Upper lobe of left lung (tissue), 4 donors: ENCODE results near the gene CST7.

Experiments used
- POLR2A ChIP-seq, 4 donors: fragments of 450-650 bp; IDR thresholded peaks; one replicate each; pipeline ENCODE4 v1.5.1; 2016 to 2017; ENCODE audit warnings: antibody characterized with exemption in 4 of 4, mild to moderate bottlenecking in 2 of 4
- TF ChIP-seq, protein P1 (sequence below), 6 experiments: fragments of 450-650 bp in 4 of 6; fragments of 200-600 bp in 2 of 6; sonication (generic) in 2 of 6; IDR thresholded peaks; one replicate each; pipeline ENCODE4 v1.5.1; 2016 to 2019; ENCODE audit warnings: antibody characterized with exemption in 6 of 6

DNA sequence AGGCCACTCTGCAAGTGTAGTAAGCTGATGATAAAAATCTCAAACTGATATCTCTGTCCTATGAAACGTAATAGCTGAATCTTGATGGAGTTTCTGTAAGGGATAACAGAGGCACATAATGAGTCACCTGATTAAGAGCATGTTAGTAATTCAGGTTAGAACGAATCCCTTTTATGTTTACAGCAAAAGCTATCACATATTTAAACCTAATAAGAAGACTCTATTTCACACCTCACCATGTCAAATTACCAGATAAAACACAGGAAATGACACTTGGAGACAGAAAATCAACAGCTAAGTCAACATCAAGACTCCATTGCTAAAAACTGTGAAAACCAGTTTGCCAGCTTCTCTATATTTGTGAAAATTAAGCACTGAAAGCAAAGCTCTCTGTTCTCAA, 11.8 kb downstream of the CST7 start:
- TF ChIP-seq, protein P1, sequence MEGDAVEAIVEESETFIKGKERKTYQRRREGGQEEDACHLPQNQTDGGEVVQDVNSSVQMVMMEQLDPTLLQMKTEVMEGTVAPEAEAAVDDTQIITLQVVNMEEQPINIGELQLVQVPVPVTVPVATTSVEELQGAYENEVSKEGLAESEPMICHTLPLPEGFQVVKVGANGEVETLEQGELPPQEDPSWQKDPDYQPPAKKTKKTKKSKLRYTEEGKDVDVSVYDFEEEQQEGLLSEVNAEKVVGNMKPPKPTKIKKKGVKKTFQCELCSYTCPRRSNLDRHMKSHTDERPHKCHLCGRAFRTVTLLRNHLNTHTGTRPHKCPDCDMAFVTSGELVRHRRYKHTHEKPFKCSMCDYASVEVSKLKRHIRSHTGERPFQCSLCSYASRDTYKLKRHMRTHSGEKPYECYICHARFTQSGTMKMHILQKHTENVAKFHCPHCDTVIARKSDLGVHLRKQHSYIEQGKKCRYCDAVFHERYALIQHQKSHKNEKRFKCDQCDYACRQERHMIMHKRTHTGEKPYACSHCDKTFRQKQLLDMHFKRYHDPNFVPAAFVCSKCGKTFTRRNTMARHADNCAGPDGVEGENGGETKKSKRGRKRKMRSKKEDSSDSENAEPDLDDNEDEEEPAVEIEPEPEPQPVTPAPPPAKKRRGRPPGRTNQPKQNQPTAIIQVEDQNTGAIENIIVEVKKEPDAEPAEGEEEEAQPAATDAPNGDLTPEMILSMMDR (IDR thresholded peaks at IDR 0.05): no peak
- TF ChIP-seq POLR2A (IDR thresholded peaks at IDR 0.05): no peak
